Heart left ventricle (tissue), 16 donors: ENCODE data around the gene MT1HL1. TPM values are rescaled to one million over a fixed set of nuclear protein-coding genes. Genes with fewer than 3 reads are reported as not detected.

Experiments used
- ATAC-seq, 4 donors: fragments of 200-7000 bp; cut with Tn5 transposase; one replicate each; pipeline ENCODE4 v1.9.1; 2020 to 2022; ENCODE audit warnings: moderate library complexity in 4 of 4, mild to moderate bottlenecking in 3 of 4, moderate number of reproducible peaks in 1 of 4
- DNase-seq, 5 donors: peaks; one replicate each; pipeline ENCODE4 v3.0.0-alpha.2; 2020
- H3K27ac ChIP-seq, 12 donors: fragments of 200-600 bp; sonication (generic) in 4 of 12; one replicate each; pipeline versions ENCODE4 v1.5.0 to v1.8.0; 2016 to 2022; ENCODE audit warnings: mild to moderate bottlenecking in 2 of 12
- H3K27me3 ChIP-seq, 9 donors: fragments of 200-600 bp; sonication (generic) in 2 of 9; one replicate each; pipeline versions ENCODE4 v1.5.1 to v1.8.0; 2016 to 2022; ENCODE audit warnings: mild to moderate bottlenecking in 3 of 9
- H3K36me3 ChIP-seq, 9 donors: fragments of 200-600 bp; sonication (generic) in 2 of 9; one replicate each; pipeline versions ENCODE4 v1.5.0 to v1.8.0; 2018 to 2022; ENCODE audit warnings: mild to moderate bottlenecking in 2 of 9
- H3K4me1 ChIP-seq, 12 donors: fragments of 200-600 bp; sonication (generic) in 4 of 12; one replicate each; pipeline versions ENCODE4 v1.5.0 to v1.8.0; 2016 to 2022; ENCODE audit warnings: mild to moderate bottlenecking in 3 of 12
- H3K4me3 ChIP-seq, 12 donors: fragments of 200-600 bp; sonication (generic) in 4 of 12; one replicate each; pipeline versions ENCODE4 v1.5.0 to v1.8.0; 2017 to 2022; ENCODE audit warnings: mild to moderate bottlenecking in 9 of 12, moderate library complexity in 4 of 12
- H3K9me3 ChIP-seq, 12 donors: fragments of 200-600 bp; sonication (generic) in 4 of 12; one replicate each; pipeline versions ENCODE4 v1.5.0 to v1.8.0; 2016 to 2022; ENCODE audit warnings: mild to moderate bottlenecking in 1 of 12
- CTCF ChIP-seq, 12 donors: fragments of 200-600 bp; sonication (generic) in 4 of 12; IDR thresholded peaks; one replicate each; pipeline versions ENCODE4 v1.5.0 to v1.8.0; 2018 to 2022; ENCODE audit warnings: antibody characterized with exemption in 12 of 12, mild to moderate bottlenecking in 5 of 12
- POLR2A ChIP-seq, 2 donors: fragments of 450-650 bp; IDR thresholded peaks; one replicate each; pipeline ENCODE4 v1.6.1; 2017; ENCODE audit warnings: antibody characterized with exemption in 2 of 2, mild to moderate bottlenecking in 2 of 2, moderate library complexity in 2 of 2
- WGBS, 4 donors: extraction: QIAGEN DNeasy Blood & Tissue Kit in 2 of 4; methylation state at CpG; one replicate each; pipeline versions ENCODE4 v1.1.5 to v1.1.7; 2013 to 2018; 5-methylcytosine and 5-hydroxymethylcytosine counted together
- intact Hi-C, 10 donors: fragments of 100-400 bp; cut with DNase I; formaldehyde crosslinking; loops; one replicate each; pipeline versions ENCODE4 v1.11.1 to v1.14.2; 2022
- polyA plus RNA-seq, 2 donors: library from polyadenylated mRNA; stranded (reverse); fragments of 200-250 nt; gene quantifications; one replicate each; pipeline ENCODE4 v1.2.3, GENCODE V29; 2013
- total RNA-seq, 9 donors: library from RNA; depleted of rRNA in 2 of 9; stranded (reverse); fragments of >200 nt in 2 of 9; fragmentation: NEBNext Ultra II Directional in 3 of 9; extraction: Animal tissue kit (Norgen Biotek cat#: 25700) in 3 of 9; gene quantifications; one replicate each; pipeline versions ENCODE4 v1.1.0 to v1.2.4, GENCODE V29; 2016 to 2023
- donor health status: ischemic (EF 13 %, LVEDD 7.1; RV severe dilation, severe dysfunction).
- donor health status: healthy with polysubstance abuse.
- donor health status: DM: no; HTN: yes; CAD: no.
- donor health status: DM: no; HTN: no; CAD: no.
- donor health status: ischemic (EF 25% LVEDD 6.9; RV normal size, moderate dysfunction).
- donor health status: ischemic (EF 25% LVEDD 5.7; RV mildly dilated, moderate dysfunction).
- donor health status: healthy.
- donor health status: DM: yes; HTN: yes; CAD: no.
- donor health status: ischemic (EF 35%, LVEDD 5.7; RV mildly dilated, moderate dysfunction).
- donor health status: nonischemic (EF 11% LVEDD 7.7; RV severe dilation, severe dysfunction).
- donor health status: DM: yes; HTN: yes; CAD: no.
- donor health status: PGD.
- donor health status: ischemic (EF 29% LVEDD 5.4; RV normal size, mild dysfunction).
- donor health status: nonischemic (EF 23%, LVEDD 6.1; RV moderate dilation, normal function).

Gene MT1HL1
- total and polyA plus RNA-seq, 11 donors, result not detected

GRCh38 chr1:236992449-236992848 is 11.8 kb downstream of the MT1HL1 start:
- H3K36me3 ChIP-seq, result no peaks in the 10 kb centered on the region
- H3K27me3 ChIP-seq, result no peaks in the 10 kb centered on the region
- TF ChIP-seq POLR2A (IDR thresholded peaks at IDR 0.05) (no peak), CTCF (IDR thresholded peaks at IDR 0.05) (no peak)
- H3K4me1 ChIP-seq, result peaks cover 0 to 8% (median 0%) of the 10 kb centered on the region in 12 donors
- H3K4me3 ChIP-seq, result no peak overlapping the region
- H3K9me3 ChIP-seq, result peaks cover 0 to 17% (median 4%) of the 10 kb centered on the region in 12 donors
- no peak overlapping the region for H3K27ac ChIP-seq
- ATAC-seq, result no peak
- DNase-seq, result no peak
- intact Hi-C loops, result loop anchor here in 2 of 10 donors (10.0 kb wide), 2 partner anchors 52 to 98 kb away; partner anchors contain the start of gene RYR2 (in 1 of the 2)
- 73 to 81% (median 79%) methylated on average over 8 of the region's 8 CpGs for WGBS, 4 donors

- Histone ChIP-seq H3K9me3 (peaks cover 0 to 25% (median 4%) of the 10 kb centered on the region in 12 donors), H3K36me3 (no peaks in the 10 kb centered on the region), H3K27me3 (no peaks in the 10 kb centered on the region), H3K4me1 (no peaks in the 10 kb centered on the region), H3K27ac (no peak overlapping the region), H3K4me3 (no peak overlapping the region)
- intact Hi-C loops, result loop anchor here in 2 of 10 donors (10.0 kb wide), 2 partner anchors 55 to 95 kb away; partner anchors contain the start of gene RYR2 (in 1 of the 2)
- no peak for TF ChIP-seq CTCF (IDR thresholded peaks at IDR 0.05)
- no peak for TF ChIP-seq POLR2A (IDR thresholded peaks at IDR 0.05)
- DNase-seq, result no peak
- ATAC-seq, result no peak
- WGBS, 4 donors, result 0 to 93% (median 44%) methylated on average over 1 of the region's 1 CpG
Observed at GRCh38 chr1:236990052-236990445, 14.2 kb downstream of the MT1HL1 start.

DNA sequence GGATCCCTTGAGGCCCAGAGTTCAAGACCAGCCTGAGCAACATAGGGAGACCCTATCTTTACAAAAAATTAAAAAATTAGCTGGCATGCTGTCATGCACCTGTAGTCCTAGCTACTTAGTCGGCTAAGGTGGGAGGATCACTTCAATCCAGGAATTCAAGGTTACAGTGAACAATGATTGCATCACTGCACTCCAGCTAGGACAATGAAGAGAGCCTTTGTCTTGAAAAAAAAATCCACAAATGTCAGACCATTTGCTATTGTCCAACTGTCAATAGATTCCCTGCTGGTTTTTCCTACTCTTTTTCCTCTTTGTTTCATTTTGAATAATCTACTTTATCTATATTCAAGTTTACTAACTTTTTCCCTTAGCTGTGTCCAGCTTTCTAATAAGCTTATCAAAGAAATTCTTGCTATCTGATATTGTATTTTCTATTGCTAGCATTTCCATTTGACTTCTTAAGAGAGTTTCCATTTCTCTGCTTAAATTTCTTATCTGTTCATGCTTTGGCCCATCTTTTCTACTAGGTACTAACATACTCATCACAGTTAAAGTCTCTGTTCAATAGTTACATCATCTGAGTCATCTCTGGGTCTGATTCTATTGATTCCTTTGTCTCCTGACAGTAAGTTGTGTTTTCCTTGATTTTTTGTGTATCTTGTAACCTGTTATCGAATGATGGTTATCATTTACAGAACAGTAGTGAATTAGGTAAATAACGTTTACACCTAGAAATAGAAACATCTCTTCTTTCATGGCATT is 14.8 kb downstream of the MT1HL1 start:
- intact Hi-C loops, result loop anchor here in 2 of 10 donors (10.0 kb wide), 2 partner anchors 55 to 95 kb away; partner anchors contain the start of gene RYR2 (in 1 of the 2)
- Histone ChIP-seq H3K9me3 (peaks cover 0 to 25% (median 4%) of the 10 kb centered on the region in 12 donors), H3K36me3 (no peaks in the 10 kb centered on the region), H3K4me3 (no peak overlapping the region), H3K27ac (no peak overlapping the region), H3K4me1 (no peaks in the 10 kb centered on the region), H3K27me3 (no peaks in the 10 kb centered on the region)
- DNase-seq (no peak), ATAC-seq (no peak)
- 88 to 89% (median 88%) methylated on average over 3 of the region's 3 CpGs for WGBS, 4 donors
- TF ChIP-seq POLR2A (IDR thresholded peaks at IDR 0.05) (no peak), CTCF (IDR thresholded peaks at IDR 0.05) (no peak)

- no peak overlapping the region for H3K27ac ChIP-seq
Observed at GRCh38 chr1:236983818-236984217, 20.4 kb downstream of the MT1HL1 start.

More at GRCh38 chr1:236983818-236984217, 20.4 kb downstream of the MT1HL1 start:
- H3K4me3 ChIP-seq, result no peak overlapping the region
- TF ChIP-seq POLR2A (IDR thresholded peaks at IDR 0.05) (no peak), CTCF (IDR thresholded peaks at IDR 0.05) (no peak)
- H3K36me3 ChIP-seq, result no peaks in the 10 kb centered on the region
- intact Hi-C loops, result no loop called here
- peaks cover 0 to 11% (median 0%) of the 10 kb centered on the region in 12 donors for H3K9me3 ChIP-seq
- no peaks in the 10 kb centered on the region for H3K27me3 ChIP-seq
- peaks cover 0 to 30% (median 7%) of the 10 kb centered on the region in 12 donors for H3K4me1 ChIP-seq
- DNase-seq (no peak), ATAC-seq (no peak)
